Fibroblast of skin of back (primary cell): ENCODE data around the gene MC1R.

Experiments used
- DNase-seq: peaks from one replicate; pipeline ENCODE4 v3.0.0-alpha.2; 2013

MC1R gene

GRCh38 chr16:89897204-89897603 lies 21.5 kb upstream of the MC1R start:
- DNase-seq: no peak

GRCh38 chr16:89898201-89898967 lies 20.3 kb upstream of the MC1R start:
- no peak for DNase-seq

- no peak for DNase-seq
Observed at GRCh38 chr16:89899879-89900481, 18.7 kb upstream of the MC1R start.

- DNase-seq: no peak
Observed at GRCh38 chr16:89900885-89901284, 17.8 kb upstream of the MC1R start.

- no peak for DNase-seq
Observed at GRCh38 chr16:89902980-89903379, 15.7 kb upstream of the MC1R start.

GRCh38 chr16:89903908-89904515 lies 14.7 kb upstream of the MC1R start:
- no peak for DNase-seq

- no peak for DNase-seq
Observed at GRCh38 chr16:89904606-89905510, 13.8 kb upstream of the MC1R start.

GRCh38 chr16:89905511-89906139 lies 13.0 kb upstream of the MC1R start:
- peak; percentile 43 for DNase-seq

- DNase-seq: no peak
Observed at GRCh38 chr16:89906140-89907025, 12.3 kb upstream of the MC1R start.

GRCh38 chr16:89907055-89907814 lies 11.4 kb upstream of the MC1R start:
- no peak for DNase-seq

- no peak for DNase-seq
Observed at GRCh38 chr16:89908236-89908635, 10.4 kb upstream of the MC1R start.

- DNase-seq: peak; percentile 82
Observed at GRCh38 chr16:89909777-89910716, 8.6 kb upstream of the MC1R start.

GRCh38 chr16:89910717-89911354 lies 7.8 kb upstream of the MC1R start:
- no peak for DNase-seq

GRCh38 chr16:89911375-89911774 lies 7.3 kb upstream of the MC1R start:
- DNase-seq: no peak

GRCh38 chr16:89912143-89912542 lies 6.5 kb upstream of the MC1R start:
- no peak for DNase-seq

- DNase-seq: no peak
Observed at GRCh38 chr16:89912627-89913026, 6.0 kb upstream of the MC1R start.

GRCh38 chr16:89913408-89914387 lies 5.0 kb upstream of the MC1R start:
- DNase-seq: no peak
